ENCODE data around the gene AMER1.
"Not testable (repeated sequence)": the region's sequence is repeated elsewhere in the genome, so short reads cannot be mapped to it uniquely, and the experiment has no call there.

The AMER1 gene

GRCh38 chrX:64205441-64205734 lies at the start of gene AMER1:
TSS of gene AMER1 (minus strand) at chrX:64205708. CDS start at chrX:64193286, 12,422 bp downstream.
- DNase-seq (ENCODE audit: low spot score) = no peak

GRCh38 chrX:64230123-64230970 lies 24.8 kb upstream of the AMER1 start, which contains the start of gene ASB12:
TSS of gene ASB12 (minus strand) at chrX:64230607. CDS start at chrX:64225650, 4,957 bp downstream.
- DNase-seq (ENCODE audit: low spot score) = no peak

DNA sequence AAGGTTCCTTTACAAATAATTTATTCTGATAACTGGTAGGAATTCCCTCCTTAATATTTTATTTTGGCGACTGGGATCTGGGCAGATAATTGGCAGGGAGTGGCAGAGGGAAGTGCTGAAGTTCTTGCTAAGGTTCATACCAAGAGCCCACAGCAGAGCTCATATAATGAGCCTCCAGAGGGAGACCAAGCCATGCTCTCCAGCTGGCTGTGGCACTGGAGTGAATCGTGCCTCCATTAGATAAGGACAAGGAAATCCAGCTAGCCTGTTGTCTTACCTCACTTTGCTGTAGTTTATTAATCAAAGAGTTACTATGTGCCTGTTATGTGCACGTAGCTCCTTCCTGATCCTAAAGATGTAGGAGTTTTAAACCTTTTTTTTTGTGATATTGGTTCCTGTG lies 23.6 kb upstream of the AMER1 start:
- DNase-seq (ENCODE audit: low spot score) = no peak

DNA sequence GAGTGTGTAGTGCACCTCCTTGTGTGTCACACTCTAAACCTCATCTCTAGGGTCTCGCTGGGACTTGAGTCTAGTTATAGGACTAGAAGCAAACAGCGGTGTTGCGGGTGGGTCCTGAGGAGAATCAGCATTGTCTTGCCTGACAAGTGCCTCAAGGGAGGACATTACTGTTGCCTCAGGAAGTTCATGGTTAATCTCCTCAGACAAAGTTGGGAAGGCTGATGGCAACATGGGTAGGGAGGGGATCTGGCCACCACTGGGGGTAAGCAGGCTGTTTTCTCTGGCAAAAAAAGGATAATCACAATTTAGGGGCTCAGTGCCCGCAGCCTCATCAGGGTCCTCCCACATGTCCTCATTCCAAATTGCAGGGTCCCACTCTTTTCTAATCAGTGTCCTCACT lies 12.5 kb upstream of the AMER1 start:
- no peak for DNase-seq (ENCODE audit: low spot score)

DNA sequence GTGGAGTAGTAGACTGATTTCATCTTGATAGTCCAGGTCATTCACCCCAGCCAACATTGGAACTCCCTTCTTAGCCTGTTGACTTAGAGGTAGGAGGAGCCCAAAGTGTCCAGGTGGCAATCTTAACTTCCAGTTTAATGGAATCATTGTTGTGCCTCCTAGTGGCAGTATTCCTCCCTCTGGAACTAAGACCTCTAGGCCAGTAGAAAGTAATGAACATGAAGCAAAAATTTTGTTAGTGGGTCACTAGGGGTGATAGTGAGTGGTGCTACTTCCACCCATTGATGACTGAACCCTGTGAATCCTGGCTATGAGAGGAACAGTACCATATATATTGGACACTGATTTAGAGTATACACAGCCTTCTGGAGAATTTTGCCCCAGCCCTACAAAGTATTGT lies 8.5 kb upstream of the AMER1 start:
- DNase-seq (ENCODE audit: low spot score) = not testable (repeated sequence)

GRCh38 chrX:64206556-64207162 lies 1.2 kb upstream of the AMER1 start:
- peak; percentile 24 for DNase-seq (ENCODE audit: low spot score)

DNA sequence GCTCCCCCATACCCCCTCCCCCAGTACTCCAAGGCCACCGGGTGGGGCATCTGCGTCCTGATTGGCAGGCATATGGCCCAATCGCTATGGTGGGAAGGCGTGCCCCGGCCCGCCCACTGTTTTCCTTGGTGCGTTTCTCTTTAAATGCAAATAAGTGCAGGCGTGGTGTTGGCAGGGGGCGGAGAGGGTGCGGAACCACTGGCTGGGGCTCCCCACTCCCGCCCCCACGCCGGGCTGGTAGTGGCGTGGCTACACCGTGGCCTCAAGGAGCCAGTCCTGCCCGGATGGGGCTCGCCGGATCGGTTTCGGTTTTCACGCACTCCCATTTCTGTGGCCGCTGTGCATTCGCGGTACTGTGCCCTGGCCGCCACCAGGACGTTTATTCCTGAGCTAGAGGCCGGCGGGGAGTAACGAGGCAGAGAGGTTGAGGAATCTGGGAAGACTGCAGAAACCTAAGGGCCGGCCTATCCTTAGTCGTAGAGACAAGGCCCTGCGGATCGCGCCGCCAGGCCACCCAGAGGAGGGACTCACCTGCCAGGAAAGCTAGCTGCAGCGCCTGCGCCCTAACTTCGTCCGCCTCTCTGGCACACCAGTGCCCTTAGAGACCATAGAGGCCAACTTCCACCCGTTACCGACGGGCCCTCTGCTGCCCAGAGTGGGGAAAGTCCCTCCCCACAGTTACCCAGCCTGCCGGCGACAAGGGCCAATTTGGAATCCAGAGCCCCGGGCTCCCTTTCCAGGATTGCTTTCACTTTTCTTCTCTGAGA lies 410 bp upstream of the AMER1 start:
- peak; percentile 94 for DNase-seq (ENCODE audit: low spot score)

GRCh38 chrX:64204701-64205440 lies 637 bp downstream of the AMER1 start:
- DNase-seq (ENCODE audit: low spot score) = peak; percentile 34

DNA sequence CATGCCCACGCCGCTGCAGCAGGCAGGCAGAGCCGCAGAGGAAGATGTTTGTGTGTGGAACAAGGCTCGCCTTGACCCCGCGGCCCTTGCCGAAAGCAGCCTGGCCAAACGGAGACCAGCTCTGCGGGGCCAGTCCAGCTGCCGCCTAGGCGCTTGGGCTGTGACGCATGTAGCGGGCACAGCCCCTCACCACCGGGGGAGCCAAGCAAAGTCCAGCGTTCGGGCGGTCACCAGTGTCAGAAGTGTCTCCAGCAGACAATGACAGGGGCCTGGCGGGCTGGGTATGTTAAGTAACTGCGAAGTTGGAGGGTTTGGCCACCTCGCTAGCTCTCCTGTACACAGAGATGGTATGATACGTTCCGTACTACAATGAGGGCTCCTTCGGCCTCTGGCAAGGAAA lies 1.3 kb downstream of the AMER1 start:
- DNase-seq (ENCODE audit: low spot score) = no peak

DNA sequence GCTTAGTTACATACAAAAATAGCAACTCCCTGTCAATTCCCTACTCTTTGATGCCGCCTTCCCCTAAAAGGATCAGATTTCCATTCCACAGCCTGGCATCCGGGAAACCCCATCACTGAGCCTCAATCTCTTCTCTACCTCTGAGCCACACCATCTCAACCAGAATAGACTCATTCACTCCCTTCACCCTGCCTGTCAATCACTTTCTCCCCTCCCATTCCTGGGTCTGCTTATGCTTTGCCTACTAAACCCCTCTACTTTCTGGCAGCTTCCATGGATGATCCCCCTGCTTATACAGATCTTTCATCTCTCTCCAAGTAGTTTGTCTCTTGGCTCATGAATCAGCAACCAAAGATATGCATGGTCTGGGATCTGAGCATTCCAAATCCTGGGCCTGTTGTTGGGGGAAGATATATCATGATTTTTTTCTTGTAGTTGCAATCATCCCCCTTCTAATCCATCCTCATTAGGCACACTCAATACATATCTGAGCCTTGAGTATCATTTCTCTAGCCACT lies 2.6 kb downstream of the AMER1 start:
- DNase-seq (ENCODE audit: low spot score) = no peak

DNA sequence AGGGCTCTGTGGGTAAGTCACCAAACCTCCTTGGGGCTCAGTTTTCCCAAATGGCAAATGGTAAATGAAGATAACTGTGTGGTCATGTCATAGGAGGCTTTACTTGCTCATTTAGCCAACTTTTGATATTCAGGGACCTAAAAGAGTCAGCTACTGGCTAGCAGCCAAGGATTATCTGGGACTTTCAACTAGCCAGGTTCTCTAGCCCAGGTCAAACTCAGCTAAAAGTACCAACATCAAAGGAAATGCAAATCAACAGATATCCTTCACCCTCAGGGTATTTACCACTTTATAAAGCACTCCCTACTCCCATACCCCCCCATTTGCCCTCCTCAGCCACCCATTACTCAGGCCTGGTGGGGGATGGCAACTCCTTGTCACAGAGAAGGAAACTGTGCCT lies 7.5 kb downstream of the AMER1 start:
- DNase-seq (ENCODE audit: low spot score) = no peak

DNA sequence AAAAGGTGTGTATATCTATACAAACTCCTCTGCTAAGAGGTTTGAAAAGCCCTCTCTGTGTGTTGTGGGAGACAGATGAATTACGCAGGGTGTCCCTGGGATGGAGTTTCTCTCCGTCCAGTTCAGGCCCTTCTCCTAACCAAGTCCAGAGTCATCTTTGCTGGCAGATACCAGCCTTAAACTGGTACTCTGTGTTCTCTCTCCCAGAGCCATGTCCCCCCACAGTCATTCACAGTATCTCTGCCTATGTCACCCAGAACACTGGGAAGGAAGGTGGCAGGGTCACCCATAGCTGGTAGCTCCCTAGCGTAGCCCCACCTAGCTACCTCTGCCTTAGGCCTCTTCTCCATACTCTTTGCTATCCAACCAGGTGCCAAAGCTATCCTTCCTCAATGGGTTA lies 8.9 kb downstream of the AMER1 start:
- no peak for DNase-seq (ENCODE audit: low spot score)

DNA sequence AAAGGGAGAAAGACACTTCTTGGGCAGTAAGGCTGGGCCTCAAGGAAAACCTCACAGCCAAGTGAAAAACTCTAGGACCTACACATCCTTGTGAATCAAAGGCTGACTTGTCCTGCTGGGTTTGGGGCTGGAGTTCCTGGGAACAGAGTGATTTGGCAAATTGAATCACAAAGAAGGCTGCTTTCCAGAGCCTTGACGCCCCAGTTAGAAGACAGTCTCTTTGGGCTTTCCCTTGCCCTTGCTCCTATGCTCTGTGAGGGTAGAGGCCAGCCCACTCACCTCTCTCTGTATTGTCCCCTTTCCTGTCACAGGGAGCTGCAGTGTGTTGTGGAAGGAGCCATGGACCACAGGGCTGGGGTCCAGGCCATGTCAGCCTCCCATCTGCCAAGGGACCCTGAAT lies 9.6 kb downstream of the AMER1 start:
- no peak for DNase-seq (ENCODE audit: low spot score)

DNA sequence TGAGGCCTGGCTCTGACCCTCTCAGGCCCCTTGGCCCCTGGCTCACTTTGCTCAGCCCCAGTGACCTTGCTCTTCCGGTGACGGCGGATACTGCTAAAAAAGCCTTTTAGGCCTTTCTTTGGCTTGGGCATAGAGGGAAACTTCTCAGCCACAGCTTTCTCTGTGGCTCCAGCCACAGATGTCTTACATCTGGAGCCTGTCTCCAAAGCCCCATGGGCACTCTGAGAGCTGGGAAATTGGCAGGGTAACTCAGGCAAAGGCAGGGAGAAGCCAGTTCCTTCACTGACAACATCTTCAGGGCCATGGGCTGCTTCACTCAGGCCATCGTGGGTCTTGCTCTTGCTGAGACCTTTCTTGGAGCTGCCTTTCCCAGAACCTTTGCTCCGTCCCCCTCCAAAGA lies 12.8 kb downstream of the AMER1 start:
- DNase-seq (ENCODE audit: low spot score) = no peak

GRCh38 chrX:64192040-64192439 lies 13.5 kb downstream of the AMER1 start:
- DNase-seq (ENCODE audit: low spot score) = no peak

DNA sequence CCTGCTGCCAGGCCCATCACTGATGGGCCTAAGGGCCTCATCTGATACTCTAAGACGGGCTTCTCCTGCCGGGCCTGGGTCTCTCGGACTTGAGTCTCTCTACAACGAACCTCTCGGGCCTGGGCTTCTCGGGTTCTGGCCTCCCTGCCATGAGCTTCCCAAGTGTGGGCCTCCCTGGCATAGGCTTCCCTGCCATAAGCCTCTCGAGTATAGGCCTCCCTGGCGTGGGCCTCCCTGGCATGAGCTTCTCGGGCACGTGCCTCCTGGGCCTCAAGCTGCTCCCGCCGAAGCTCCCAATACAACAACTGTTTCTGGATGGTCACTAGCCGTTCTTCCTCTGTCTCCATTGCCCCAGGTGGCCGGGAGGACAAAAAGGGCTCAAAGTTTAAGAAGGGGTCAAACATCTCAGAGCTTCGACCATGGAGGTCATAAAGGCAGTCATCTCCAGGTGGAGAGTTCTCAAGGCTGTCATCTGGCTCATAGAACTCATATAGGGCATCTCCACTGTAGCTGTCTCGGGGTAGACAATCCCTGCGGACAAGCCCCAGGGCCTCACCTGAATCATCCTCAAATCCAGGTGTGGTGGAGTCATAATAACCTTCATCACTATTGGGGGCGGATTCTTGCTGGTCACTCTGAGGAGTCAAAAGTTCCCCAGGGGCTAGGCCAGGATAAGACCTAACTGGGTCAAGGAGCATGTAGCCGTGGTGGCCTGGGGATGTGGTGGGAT lies 14.1 kb downstream of the AMER1 start:
- no peak for DNase-seq (ENCODE audit: low spot score)

DNA sequence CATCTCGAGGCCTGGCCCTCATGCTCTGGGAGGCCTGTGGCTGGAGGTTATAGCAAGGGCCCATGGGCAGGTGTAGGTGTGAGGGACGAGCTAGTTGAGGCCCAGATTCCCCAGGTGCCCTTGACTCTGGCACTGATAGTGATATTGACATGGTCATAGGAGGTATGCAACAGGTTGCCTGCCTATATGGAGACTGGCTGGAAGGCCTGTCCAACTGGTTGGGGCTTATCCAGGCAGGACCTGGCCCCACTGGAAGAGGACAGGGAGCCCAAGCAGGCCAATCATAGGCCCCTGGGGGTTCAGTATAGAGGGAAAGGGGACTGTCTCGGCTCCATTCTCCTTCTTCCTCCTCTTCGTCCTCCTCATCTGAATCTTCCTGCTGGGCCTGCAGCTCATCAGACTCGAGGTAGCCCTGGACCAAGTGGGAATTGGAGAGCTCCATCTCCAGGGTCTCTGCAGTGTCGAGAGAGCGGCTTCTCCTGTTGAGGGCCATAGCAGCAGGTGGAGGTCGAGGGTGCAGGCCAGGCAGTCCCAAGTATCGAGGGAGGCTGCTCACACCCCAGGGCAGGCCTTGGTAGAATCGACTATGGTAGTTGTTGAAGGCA lies 15.3 kb downstream of the AMER1 start:
- no peak for DNase-seq (ENCODE audit: low spot score)

DNA sequence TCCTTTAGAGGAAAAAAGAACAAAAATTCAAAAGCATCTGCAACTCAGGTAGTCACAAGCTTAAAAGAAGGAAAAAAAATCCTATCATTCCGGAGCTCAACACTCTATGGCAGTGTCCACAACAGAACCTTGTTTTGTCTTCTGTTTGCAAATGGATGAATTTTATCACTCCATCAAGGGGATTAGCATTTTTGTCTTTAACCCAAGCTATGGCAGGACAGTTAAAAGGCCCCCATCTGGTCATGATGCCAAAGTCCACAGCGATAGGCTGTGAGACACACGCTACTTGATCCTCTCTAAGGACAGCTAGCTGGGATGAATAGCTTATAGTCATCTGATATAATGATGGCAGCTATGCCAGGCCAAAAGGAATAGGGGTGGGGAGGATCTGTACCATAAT lies 16.6 kb downstream of the AMER1 start:
- DNase-seq (ENCODE audit: low spot score) = no peak

DNA sequence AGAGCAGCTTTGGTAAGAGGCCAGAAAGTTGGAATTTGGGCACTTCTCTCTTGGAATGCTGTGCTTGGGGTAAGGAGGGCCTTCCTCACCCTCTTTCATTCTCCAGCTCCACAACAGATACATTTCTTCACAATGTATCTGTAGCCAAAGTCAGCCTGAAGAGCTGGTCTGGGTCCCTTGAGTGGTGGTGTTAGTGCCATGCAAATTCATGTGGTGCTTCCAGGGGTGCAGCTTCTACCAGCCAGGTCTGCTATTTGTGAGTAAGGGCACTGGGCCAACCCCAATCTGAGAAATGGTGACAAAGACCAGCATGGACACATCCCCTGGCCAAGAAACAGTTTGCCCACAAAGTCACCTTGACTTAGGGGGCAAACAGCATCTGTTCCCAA lies 17.8 kb downstream of the AMER1 start:
- no peak for DNase-seq (ENCODE audit: low spot score)

DNA sequence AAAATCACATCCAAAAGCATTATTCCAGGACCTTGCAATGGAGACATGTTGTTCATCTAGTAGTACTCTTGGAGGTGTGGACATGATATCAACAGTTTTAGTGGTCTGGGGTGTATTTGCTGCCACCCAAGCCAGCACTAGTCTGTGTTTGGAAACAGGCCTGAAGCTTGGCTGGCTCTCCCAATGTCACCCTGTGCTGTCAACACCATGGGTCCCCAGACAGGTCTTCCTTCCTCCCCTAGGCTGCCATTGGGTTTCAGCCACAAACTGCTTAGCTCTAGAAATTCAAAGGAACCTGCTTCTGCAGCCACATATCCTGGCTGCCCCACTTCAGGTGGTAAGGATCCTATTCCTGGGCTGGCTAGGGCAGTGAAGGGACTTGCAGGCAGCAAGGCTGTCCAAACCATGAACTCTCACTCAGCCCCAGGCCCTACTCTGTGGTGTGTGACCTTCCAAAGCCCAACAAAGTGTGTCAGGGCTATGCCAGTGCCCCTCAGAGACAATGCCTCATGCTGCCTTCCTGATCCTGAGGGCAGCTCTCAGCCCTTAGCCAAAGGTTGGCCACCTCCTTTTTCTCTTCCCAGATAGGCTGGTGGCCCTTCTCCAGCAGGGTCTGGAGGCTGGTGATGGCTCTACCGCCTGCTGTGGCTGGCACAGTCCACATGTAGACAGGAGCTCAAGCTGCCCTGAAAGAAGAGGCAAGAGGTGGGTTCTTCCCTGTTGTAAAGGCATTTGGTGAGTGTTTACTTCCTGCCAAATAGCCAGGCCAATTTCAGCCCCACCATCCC lies 18.3 kb downstream of the AMER1 start:
- DNase-seq (ENCODE audit: low spot score) = no peak

All from putamen (tissue), 1 donor.